HG02973 (cell line): Measurements from ENCODE around the gene SERPINE1.
"Not testable (repeated sequence)": the region's sequence is repeated elsewhere in the genome, so short reads cannot be mapped to it uniquely, and the experiment has no call there.

Source experiments
- ATAC-seq: cut with Tn5 transposase; IDR thresholded peaks from one replicate; pipeline ENCODE4 v1.9.1; 2021; ENCODE audit warnings: moderate library complexity; ENCODE audit not compliant: unreplicated experiment

SERPINE1 gene

GRCh38 chr7:101121991-101122932, 4.6 kb upstream of the SERPINE1 start:
- ATAC-seq, result no peak

GRCh38 chr7:101122933-101123702, 3.8 kb upstream of the SERPINE1 start:
- ATAC-seq, result no peak

GRCh38 chr7:101123703-101124068, 3.2 kb upstream of the SERPINE1 start:
- ATAC-seq, result no peak

GRCh38 chr7:101124376-101125056, 2.4 kb upstream of the SERPINE1 start:
- no peak for ATAC-seq

GRCh38 chr7:101125989-101126650, 784 bp upstream of the SERPINE1 start:
- ATAC-seq, result peak; percentile 37

- ATAC-seq, result no peak
These were observed 646 bp downstream of the SERPINE1 start for GRCh38 chr7:101127460-101128039.

GRCh38 chr7:101128040-101128834, 1.3 kb downstream of the SERPINE1 start:
- no peak for ATAC-seq

GRCh38 chr7:101129603-101130117, 2.8 kb downstream of the SERPINE1 start:
- no peak for ATAC-seq

- not testable (repeated sequence) for ATAC-seq
These were observed 6.0 kb downstream of the SERPINE1 start for GRCh38 chr7:101132626-101133600.

- ATAC-seq, result no peak
These were observed 6.9 kb downstream of the SERPINE1 start for GRCh38 chr7:101133621-101134398.

- ATAC-seq, result no peak
These were observed 7.6 kb downstream of the SERPINE1 start for GRCh38 chr7:101134399-101134980.

GRCh38 chr7:101137651-101138212, 10.8 kb downstream of the SERPINE1 start:
- no peak for ATAC-seq

- peak; percentile 61 for ATAC-seq
These were observed 11.4 kb downstream of the SERPINE1 start for GRCh38 chr7:101138213-101138870.

GRCh38 chr7:101140339-101140699, 13.4 kb downstream of the SERPINE1 start:
- ATAC-seq, result no peak

GRCh38 chr7:101140746-101141382, 14.0 kb downstream of the SERPINE1 start:
- no peak for ATAC-seq
